K562 (cell line): ENCODE measurements around the gene ETS2. TPM values are rescaled to one million over a fixed set of nuclear protein-coding genes. Genes with fewer than 3 reads are reported as not detected.
A peak's percentile ranks its signal among the peaks of the same experiment; 100 is the strongest.

Source experiments
- AFF4 ChIP-seq: sonication (generic); formaldehyde crosslinking; IDR thresholded peaks from 2 replicates; pipeline ENCODE4 v1.8.0; 2023; ENCODE audit warnings: mild to moderate bottlenecking, missing genetic modification reagents
- CREB3L1 ChIP-seq: fragments of 450-650 bp; IDR thresholded peaks from 2 replicates; pipeline ENCODE4 v1.6.1; 2014; ENCODE audit warnings: low read depth, mild to moderate bottlenecking, moderate library complexity, borderline replicate concordance
- CREBBP ChIP-seq: IDR thresholded peaks from one replicate; pipeline ENCODE4 v1.6.1; 2012; ENCODE audit warnings: low read depth, mild to moderate bottlenecking, control low read depth, inconsistent platforms, low read length
- ERF ChIP-seq: fragments of 450-650 bp; formaldehyde crosslinking; IDR thresholded peaks from 2 replicates; pipeline ENCODE4 v1.4.0; 2020; ENCODE audit warnings: mild to moderate bottlenecking, mixed read lengths
- GTF2F1 ChIP-seq: IDR thresholded peaks from 2 replicates; pipeline ENCODE4 v1.6.1; 2011; ENCODE audit warnings: low read depth, low read length, improper control_type of control experiment
- KDM1A ChIP-seq, 2 experiments: fragments of 450-650 bp; IDR thresholded peaks; 2 replicates each; pipeline ENCODE4 v1.6.1; 2016; ENCODE audit warnings: mild to moderate bottlenecking in 2 of 2
- KDM5B ChIP-seq: fragments of 200-600 bp; sonication (generic); IDR thresholded peaks from 2 replicates; pipeline ENCODE4 v1.6.1; 2012; ENCODE audit warnings: low read depth, mild to moderate bottlenecking, moderate library complexity, low read length, control low read depth, inconsistent platforms; ENCODE audit not compliant: insufficient replicate concordance
- RAD21 ChIP-seq, 2 experiments: fragments of 250-450 bp in 1 of 2; fragments of 450-650 bp in 1 of 2; sonication (Bioruptor Pico) in 1 of 2; formaldehyde crosslinking in 1 of 2; IDR thresholded peaks in 1 of 2; conservative IDR thresholded peaks in 1 of 2; 2 replicates each; pipeline versions ENCODE4 v1.4.0 to v1.8.0; 2020 to 2022; ENCODE audit warnings: mild to moderate bottlenecking in 2 of 2, moderate library complexity in 1 of 2
- TAF15 ChIP-seq: fragments of 200-400 bp; formaldehyde crosslinking; IDR thresholded peaks from 2 replicates; pipeline ENCODE4 v1.6.1; 2017; ENCODE audit warnings: mild to moderate bottlenecking, low read depth, low read length, moderate library complexity
- ZNF134 ChIP-seq: fragments of 250-450 bp; sonication (Bioruptor Pico); conservative IDR thresholded peaks from 2 replicates; pipeline ENCODE4 v1.4.0; 2020
- ZNF318 ChIP-seq, 2 experiments: fragments of 450-650 bp; IDR thresholded peaks; 2 replicates each; pipeline ENCODE4 v1.6.1; 2016; ENCODE audit warnings: mild to moderate bottlenecking in 2 of 2, borderline replicate concordance in 1 of 2, low read depth in 1 of 2, moderate library complexity in 1 of 2
- ZNF696 ChIP-seq: fragments of 250-450 bp; sonication (Bioruptor Pico); conservative IDR thresholded peaks from 2 replicates; pipeline ENCODE4 v1.4.0; 2020; ENCODE audit warnings: mild to moderate bottlenecking, moderate library complexity
- polyA plus RNA-seq, 8 experiments: library from polyadenylated mRNA; depleted of rRNA in 4 of 8; stranded (reverse) in 5 of 8; unstranded in 3 of 8; fragments of >200 nt; fragmentation: Nextera tagmentation in 2 of 8; fragmentation: Illumina TruSeq in 1 of 8; extraction: Ambion mirVana in 2 of 8; extraction: Trizol in 1 of 8; gene quantifications; 2 replicates each; pipeline versions ENCODE4 v1.2.1 to v1.2.3, GENCODE V29; 2011 to 2014; ENCODE audit warnings: inconsistent platforms in 1 of 8, missing spikeins in 1 of 8
- total RNA-seq, 7 experiments: library from RNA; depleted of rRNA in 6 of 7; stranded (reverse); fragments of >200 nt in 6 of 7; fragmentation: Illumina TruSeq in 2 of 7; extraction: Trizol in 2 of 7; gene quantifications; 2 replicates each; pipeline versions ENCODE4 v1.2.1 to v1.2.3, GENCODE V29; 2011 to 2021; ENCODE audit warnings: low replicate concordance in 1 of 7

ETS2 gene
- total and polyA plus RNA-seq, 9 of the 15 experiments (the other 6 are each of a cell fraction or from before 2014, with no cell fraction given) = 1.7 to 24.4 (median 12.2) TPM

- 0 out of 4 replicates have a peak, but pooled peaks of 1 of the 2 experiments have one; percentile 17 for TF ChIP-seq ZNF318 (IDR thresholded peaks at IDR 0.05; ENCODE audit: borderline replicate concordance in 1 of 2, low read depth in 1 of 2)
- no peak for TF ChIP-seq ZNF134 (CRISPR knock-in tag)
- no peak for TF ChIP-seq ZNF696 (CRISPR knock-in tag)
- peak; percentile 64; the same call in 1 of the 2 replicates for TF ChIP-seq GTF2F1
- TF ChIP-seq KDM1A (IDR thresholded peaks at IDR 0.05) = peak in 1 of 2 experiments; percentile 74; a peak in 2 of 4 replicates
- peak; percentile 45; the same call in 1 of the 2 replicates for TF ChIP-seq ERF (CRISPR knock-in tag)
- TF ChIP-seq CREBBP = no peak
- TF ChIP-seq KDM5B = peak; percentile 94
- no peak for TF ChIP-seq TAF15
- peak in 1 of 2 experiments; percentile 34; a peak in 2 of 4 replicates for TF ChIP-seq RAD21 (CRISPR knock-in tag; conservative IDR thresholded peaks at IDR 0.05 in 1 of 2, IDR thresholded peaks at IDR 0.05 in 1 of 2)
- peak; percentile 12; the same call in 1 of the 2 replicates for TF ChIP-seq CREB3L1
- peak; percentile 59; the same call in 1 of the 2 replicates for TF ChIP-seq AFF4 (CRISPR knock-in tag)
These were observed at the start of gene ETS2 (continued) for GRCh38 chr21:38805328-38806152.
